GM12801 (cell line): Measurements from ENCODE around the gene MEG3.

Source experiments
- TF ChIP-seq, protein P1 (sequence below): IDR thresholded peaks from one replicate; pipeline ENCODE4 v1.5.1; 2011; ENCODE audit warnings: control low read depth; ENCODE audit not compliant: insufficient read length; ENCODE audit errors: extremely low read depth

The MEG3 gene

DNA sequence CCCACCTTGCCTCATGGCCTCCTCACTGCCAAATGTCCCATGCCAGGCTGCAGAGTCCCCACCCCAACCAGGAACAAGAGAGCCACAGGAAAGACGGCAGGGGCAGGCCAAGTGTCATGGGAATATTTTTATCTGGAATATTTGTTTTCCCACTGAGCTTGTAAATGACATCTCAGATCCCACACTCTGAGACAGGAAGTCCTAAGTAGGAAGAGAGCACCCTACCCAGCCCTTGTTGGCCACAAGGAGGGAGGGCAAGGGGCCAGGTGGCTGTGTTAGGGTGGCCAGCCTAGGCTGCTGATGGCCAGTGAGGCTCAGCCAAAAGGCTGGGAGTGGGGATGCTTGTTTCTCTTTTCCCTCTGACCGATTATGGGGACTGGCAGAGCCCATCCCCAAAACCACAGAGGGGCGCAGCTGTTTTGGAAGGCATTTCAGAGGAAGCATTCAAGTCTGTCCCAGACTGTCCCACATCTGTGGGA lies 7.7 kb upstream of the MEG3 start:
- TF ChIP-seq, protein P1, sequence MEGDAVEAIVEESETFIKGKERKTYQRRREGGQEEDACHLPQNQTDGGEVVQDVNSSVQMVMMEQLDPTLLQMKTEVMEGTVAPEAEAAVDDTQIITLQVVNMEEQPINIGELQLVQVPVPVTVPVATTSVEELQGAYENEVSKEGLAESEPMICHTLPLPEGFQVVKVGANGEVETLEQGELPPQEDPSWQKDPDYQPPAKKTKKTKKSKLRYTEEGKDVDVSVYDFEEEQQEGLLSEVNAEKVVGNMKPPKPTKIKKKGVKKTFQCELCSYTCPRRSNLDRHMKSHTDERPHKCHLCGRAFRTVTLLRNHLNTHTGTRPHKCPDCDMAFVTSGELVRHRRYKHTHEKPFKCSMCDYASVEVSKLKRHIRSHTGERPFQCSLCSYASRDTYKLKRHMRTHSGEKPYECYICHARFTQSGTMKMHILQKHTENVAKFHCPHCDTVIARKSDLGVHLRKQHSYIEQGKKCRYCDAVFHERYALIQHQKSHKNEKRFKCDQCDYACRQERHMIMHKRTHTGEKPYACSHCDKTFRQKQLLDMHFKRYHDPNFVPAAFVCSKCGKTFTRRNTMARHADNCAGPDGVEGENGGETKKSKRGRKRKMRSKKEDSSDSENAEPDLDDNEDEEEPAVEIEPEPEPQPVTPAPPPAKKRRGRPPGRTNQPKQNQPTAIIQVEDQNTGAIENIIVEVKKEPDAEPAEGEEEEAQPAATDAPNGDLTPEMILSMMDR: no peak

DNA sequence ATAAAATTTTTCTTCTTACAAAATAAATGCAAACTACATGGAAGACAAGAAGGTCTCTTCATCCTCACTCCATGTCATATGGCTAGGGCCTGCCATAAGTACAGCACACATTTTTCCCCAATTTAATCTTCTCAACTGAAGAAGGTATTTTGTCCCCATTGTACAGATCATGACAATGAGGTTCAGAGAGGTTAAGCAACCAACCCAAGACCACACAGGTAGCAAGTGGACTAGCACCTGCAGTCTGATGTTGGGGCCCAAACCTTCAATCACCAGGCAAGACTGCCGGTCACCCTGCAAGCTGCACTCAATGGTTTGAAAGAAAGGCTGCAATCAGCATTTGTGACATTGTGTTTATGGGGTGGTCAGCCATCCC lies 6.5 kb upstream of the MEG3 start:
- TF ChIP-seq, protein P1: no peak

DNA sequence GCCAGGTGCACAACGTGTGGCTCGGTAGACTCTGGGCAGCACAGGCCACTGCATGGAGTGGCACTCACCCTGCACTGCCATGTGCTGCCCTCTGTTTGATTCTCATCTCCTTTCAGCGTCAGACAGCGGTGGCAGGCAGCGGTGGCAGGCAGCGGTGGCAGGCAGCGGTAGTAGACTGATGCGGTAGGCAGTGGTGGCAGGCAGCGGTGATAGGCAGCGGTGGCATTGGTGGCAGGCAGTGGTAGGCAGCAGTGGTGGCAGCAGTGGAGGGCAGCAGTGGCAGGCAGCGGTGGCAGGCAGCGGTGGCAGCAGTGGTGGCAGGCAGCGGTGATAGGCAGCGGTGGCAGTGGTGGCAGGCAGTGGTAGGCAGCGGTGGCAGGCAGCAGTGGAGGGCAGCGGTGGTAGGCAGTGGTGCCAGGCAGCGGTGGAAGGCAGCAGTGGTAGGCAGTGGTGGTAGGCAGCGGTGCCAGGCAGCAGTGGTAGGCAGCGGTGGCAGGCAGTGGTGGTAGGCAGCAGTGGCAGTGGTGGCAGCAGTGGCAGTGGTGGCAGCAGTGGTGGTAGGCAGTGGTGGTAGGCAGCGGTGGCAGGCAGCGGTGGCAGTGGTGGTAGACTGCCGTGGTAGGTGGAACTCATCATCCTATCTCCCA lies 6.0 kb upstream of the MEG3 start:
- TF ChIP-seq, protein P1: no peak

DNA sequence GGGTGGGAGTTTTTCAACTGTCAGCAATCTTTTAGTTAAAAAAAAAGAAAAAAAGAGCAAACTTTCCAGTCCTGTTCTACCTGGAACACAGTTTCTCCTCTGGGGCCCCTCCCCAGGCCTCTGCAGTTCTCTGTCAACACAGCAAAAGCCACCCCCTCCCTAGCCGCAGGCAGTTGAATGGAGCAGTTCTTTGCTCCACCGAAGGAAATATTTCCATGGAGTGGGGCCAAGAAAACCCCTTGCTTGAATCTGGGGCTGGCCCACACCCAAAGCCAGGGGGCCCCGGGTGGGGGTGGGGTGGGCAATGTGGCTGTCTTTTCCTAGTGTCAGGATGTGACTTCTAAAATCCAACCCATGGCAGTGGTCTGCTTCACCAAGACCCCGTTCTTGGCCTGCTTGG lies 5.0 kb upstream of the MEG3 start:
- TF ChIP-seq, protein P1: no peak

DNA sequence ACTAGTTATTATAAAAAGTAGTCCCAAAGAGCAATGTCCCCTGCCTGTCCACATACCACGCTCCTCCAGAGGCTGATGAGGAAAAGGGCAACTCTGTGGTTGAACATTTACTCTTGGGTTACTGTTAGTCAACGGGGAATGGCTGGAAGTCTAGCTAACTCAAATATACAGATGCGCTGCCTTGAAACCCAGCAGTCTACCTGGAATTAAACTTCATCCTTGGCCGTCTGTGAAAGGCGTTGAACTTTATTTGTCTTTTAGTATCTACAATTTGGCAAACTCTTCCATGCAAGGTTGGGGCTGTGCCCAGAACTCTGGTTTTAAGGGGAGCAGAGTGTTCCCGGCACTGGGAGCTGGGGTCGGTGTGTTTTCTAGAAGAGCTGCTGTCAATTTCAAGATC lies 3.9 kb upstream of the MEG3 start:
- TF ChIP-seq, protein P1: no peak

DNA sequence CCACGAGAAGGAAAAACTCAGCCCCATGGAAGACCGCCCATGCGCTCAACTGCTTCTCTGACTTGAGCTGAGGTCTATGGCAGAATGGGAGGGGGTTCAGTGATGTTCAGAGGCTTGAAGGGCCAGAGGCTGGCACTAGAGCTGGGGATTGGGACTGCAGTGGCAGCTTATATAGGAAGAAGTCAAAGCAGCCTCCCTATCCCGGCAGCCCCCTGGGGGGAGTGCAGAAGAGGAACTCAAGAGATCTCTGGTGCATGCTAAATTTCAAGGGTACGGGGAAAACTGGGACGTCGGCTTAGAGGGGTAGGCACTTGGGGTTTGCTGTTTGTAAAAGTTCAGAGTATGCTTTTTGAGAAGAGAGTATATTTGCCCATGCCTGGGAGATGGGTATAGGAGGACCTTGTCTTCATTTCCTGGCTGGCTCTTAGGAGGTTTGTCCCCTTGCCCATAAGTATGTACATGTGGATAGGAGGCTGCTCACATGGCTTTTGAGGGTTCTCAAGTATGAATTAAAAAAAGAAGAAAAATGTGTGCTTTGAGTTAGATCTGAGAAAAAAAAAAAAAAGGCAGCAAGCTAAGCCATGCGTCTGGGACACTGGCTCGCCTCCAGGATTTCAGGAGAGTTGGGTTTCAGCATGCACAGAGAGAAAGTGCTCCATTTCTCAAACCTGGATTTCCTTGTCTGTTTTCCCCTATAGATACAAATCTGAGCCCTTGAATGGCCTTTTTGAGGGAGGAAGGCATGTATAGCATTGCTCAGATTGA lies 3.2 kb upstream of the MEG3 start:
- TF ChIP-seq, protein P1: no peak

DNA sequence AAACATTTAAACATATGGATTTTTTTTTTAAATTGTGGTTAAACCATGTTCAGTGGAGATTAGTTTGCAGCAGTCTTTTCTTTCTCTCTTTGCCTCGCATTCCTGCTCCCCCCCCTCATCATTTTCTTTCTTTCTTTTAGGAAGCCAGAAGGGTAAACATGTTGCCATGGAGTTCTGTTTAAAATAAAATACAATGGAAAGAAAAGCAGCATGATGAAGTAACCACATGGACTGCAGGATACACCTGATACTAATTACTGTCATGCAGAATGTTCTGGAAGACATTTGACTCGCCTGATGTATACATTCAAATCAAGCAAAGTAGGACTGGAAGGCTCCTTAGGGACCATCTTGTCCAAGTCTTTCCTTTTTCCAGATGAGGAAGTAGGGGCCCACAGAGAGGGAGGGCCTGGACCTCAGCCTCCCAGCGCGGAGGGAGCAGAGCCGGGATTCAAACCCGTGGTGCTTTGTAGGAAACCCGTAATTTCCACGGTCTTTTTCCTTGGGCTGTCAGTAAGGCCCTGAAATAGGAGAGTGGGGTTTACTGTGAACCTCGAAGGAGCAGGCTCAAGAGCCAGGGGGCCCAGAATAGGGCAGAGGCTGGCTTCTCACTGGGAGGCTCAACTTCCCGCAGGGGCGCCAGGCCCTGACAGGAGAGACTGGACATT lies 2.4 kb upstream of the MEG3 start:
- TF ChIP-seq, protein P1: no peak
